ENCODE data around the gene RNF7.
"Not testable (repeated sequence)": the region's sequence is repeated elsewhere in the genome, so short reads cannot be mapped to it uniquely, and the experiment has no call there.

RNF7 gene

DNA sequence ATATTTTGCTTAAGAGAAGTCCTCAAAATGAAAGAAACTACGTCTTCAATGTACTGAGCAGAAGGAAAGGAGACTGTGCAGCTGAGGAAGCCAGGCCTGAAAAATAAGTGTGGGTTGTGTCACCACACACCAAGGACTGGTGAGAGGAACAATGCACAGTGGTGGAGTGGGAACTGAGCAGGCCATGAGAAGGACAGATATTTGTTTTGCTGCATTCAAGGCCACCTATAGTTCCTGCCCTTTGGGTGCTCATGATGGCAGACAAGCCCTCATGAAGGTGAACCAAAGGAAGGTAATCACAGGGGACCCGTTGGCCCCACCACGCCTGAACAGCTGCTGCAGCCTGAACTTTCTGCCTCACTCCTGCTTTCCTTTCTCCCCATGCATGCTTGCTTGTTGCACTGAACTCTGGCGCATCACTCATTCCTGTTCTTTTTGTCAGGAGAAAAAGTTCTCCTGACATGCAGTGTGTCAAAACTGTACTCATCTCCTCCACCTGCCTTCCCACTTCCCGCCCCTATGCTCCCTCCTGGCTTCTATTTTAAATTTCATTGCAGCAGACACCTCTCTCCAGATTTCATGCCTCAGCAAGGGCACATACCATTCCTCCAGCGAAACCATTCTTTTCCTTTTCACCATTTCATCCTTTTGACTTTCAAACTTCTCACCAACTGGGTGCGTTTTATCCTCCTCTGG lies 2.2 kb upstream of the RNF7 start:
- no peak for DNase-seq (ENCODE audit: low read depth)

DNA sequence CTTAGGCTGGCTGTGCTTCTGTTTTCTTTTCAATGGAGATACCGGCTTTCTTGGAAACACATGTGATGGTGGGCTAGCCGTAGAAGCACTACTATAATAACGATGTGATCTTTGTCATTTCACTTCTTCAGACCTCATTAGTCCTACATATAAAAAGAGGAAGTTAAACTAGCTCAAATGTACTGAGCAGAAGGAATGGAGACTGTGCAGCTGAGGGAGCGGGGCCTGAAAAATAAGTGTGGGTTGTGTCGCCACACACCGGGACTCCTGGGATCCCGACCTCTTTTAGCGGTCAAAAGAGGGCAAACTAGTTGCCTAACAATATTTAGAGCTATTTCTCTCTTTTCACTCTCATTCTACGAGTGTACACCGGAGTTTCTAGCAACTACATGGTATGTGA lies 1.0 kb upstream of the RNF7 start:
- no peak for DNase-seq (ENCODE audit: low read depth)

DNA sequence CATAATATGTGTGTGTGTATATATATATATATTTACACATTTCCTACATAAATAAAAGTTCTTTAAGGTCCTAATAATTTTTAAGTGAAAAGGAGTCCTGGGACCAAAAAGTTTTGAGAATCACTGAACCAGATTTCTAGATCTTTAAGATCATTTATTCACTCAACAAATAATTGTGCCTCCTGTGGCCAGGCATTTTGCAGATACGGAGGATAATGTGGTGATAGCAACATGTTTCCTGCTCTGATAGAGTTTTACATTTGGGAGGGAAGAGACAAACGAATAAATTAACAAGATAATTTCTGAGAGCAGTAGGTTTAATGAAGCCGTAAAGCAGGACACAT lies 448 bp upstream of the RNF7 start:
- no peak for DNase-seq (ENCODE audit: low read depth)

DNA sequence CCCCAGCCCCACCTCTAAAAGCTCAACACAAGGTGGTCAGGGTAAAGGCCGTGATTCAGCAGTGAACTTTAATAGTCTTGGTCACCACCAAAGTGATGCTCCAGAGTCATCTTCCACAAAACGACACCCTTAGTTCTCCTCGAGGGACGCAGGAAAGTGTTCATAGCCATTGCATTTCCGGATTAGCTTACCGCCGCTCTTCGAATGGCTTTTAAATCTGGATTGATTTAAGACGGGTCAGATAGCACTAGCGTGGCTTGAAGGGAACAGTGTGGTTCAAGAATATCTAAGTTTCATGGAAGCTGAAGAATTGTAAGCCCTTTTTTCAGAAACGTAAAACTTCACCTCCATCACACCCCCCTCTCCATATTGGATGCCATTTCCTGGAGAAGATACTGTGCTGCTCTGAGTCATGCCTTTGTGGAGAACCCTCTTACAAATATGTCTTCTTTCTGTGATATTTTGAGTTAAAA lies 829 bp downstream of the RNF7 start:
- peak; percentile 22 for DNase-seq (ENCODE audit: low read depth)

DNA sequence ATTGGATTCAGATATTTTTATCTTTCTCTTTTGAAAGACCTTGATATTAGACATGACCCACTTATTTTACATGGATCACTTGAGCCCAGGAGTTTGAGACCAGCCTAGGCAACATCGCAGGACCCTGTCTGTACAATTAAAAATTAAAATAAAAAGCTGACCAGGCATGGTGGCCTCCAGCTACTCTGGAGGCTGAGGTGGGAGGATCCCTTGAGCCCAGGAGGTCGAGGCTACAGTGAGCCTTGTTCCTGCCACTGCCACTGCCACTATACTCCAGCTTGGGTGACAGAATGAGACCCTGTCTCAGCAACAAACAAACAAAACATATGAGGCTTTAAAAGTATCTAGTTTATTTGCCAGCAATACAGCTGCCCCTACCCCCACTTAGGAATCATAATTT lies 1.6 kb downstream of the RNF7 start:
- DNase-seq (ENCODE audit: low read depth), result no peak

DNA sequence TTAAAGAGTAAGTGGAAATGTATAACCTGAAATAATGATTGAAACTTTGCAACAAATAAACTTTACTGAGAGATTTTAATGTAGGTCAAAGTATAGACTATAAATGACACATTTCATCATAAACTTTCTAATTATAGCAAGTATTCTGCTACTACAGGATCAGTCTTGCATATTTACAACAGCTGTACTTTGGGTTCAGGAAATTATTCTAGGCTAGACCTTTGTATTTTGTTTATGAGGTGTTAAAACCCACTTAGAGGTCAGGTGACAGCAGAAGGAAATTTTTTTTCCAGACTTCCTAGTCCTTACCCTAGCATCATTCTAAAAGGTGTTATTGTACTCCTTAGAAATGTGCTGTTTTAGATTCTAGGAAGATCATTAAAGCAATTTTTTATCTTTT lies 2.3 kb downstream of the RNF7 start:
- no peak for DNase-seq (ENCODE audit: low read depth)

DNA sequence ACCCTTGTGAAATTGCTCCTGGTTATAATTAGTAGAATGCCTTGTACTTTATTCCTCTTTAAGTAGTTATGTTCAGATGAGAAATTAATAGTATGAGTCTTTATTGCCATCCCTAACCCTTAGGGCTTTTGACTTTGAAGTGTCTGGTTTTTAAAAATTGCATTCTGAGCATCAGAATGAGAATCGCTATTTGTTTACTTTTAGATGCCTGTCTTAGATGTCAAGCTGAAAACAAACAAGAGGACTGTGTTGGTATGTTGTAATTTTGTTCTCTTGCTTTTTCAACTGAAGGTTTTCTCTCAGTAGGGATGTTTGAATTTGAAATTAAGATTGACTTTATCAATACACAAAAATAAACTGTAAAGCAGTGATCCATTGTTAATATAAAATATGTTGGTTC lies 5.2 kb downstream of the RNF7 start:
- DNase-seq (ENCODE audit: low read depth), result no peak

DNA sequence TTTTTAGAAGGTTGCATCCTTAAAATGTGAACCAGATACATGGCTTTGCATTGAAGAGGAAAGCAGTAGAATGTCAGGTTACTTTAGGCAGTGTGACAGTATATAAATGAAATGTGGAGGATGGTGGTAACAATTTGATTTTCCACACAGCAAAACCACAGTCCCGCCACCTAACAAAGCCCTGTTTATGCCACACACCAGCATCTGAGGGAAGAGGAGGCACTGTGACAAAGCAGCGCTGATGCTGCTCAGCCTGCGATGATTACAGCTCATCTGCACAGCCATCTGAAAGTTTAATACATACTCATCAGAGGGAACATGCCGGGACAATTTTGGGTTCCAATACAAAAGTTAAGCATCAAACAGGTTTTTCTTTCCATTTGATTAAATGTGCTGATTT lies 8.9 kb downstream of the RNF7 start:
- DNase-seq (ENCODE audit: low read depth), result no peak

DNA sequence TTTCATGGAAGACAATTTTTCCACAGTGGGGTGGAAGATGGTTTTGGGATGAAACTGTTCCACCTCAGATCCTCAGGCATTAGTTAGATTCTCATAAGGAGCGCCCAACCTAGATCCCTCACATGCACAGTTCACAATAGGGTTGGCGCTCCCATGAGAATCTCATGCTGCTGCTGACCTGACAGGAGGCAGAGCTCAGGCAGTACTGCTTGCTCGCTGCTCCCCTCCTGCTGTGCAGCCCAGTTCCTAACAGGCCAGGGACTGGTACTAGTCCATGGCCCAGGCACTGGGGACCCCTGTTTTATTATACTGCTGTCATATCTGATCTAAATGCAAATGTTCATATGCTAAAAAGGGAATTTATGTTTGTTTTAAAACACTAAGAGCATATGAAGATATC lies 15.3 kb downstream of the RNF7 start:
- no peak for DNase-seq (ENCODE audit: low read depth)

DNA sequence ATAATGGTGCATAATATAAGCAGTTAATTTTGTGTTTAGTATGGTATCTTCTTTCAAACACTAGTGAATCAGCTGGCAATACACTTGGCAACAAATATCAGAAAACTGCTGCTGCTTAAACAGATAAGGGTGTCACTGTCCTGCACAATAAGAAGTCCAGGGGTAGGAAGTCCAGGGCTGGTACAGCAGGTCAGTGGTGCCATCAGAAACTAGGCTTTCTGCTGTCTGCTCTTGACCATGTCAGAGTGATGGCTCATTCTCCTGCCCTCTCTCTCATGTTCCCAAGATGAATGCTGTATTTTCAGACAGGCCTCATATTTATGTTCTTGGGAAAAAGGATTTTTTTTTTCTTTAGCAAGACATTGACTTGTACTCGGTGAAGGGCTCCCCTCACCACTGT lies 15.9 kb downstream of the RNF7 start:
- DNase-seq (ENCODE audit: low read depth), result no peak

DNA sequence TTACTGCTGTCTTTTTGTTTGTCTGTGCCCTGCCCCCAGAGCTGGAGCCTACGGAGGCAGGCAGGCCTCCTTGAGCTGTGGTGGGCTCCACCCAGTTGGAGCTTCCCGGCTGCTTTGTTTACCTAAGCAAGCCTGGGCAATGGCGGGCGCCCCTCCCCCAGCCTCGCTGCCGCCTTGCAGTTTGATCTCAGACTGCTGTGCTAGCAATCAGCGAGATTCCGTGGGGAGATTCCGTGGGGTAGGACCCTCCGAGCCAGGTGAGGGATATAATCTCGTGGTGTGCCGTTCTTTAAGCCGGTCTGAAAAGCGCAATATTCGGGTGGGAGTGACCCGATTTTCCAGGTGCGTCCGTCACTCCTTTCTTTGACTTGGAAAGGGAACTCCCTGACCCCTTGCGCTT lies 24.5 kb downstream of the RNF7 start:
- DNase-seq (ENCODE audit: low read depth), result not testable (repeated sequence)

DNA sequence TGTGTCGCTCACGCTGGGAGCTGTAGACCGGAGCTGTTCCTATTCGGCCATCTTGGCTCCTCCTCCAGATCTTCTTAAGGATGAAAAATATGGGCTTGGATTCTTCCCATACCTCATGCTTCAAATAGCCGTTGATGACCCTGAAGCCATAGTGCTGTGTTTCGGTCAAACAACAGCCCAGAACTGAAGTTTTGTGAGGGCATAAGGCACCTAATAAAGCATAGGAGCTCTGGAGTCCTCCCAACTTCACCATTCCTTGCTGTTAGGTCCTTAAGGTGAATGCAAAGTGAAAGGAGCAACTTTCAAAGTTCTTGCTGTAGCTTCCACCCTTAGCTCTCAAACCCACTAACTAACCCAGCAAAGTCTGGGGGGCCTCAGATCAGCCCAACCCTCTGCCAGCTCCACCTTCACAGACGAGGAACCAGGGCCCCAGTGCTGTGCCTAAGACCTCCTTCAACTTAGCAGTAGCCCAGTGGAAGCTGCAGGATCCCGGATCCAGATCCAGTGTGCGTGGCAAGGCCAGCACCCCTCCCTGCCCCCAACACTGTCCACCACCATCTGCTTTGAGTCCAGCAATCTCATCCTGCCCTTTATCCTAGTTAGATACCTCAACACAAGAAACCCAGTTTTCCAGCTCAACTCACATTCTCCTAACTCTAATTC lies 25.1 kb downstream of the RNF7 start, which contains the start of gene GRK7:
Gene GRK7, plus strand, starts transcription at position 321 of the 663 bp plus-strand sequence. CDS start 14,877 bp downstream, outside the sequence.
- no peak for DNase-seq (ENCODE audit: low read depth)

DNA sequence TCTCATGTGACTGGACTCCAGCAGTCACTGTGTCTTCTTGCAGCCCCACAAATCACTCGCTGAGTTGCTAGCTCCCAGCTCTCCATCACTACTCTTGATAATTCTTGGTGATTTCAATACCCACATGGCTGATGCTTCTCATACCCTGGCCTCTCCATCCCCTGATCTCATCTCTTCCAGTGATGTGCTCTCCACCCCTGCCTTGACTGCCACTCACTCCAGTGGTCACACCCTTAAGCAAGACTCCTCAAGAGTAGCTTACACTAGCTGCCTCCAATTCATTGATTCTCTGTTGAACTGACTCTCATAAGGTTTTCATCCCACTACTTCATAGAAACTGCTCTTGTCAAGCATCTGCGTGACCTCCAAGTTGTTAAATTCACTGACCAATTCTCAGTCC lies 25.9 kb downstream of the RNF7 start:
- DNase-seq (ENCODE audit: low read depth), result no peak

DNA sequence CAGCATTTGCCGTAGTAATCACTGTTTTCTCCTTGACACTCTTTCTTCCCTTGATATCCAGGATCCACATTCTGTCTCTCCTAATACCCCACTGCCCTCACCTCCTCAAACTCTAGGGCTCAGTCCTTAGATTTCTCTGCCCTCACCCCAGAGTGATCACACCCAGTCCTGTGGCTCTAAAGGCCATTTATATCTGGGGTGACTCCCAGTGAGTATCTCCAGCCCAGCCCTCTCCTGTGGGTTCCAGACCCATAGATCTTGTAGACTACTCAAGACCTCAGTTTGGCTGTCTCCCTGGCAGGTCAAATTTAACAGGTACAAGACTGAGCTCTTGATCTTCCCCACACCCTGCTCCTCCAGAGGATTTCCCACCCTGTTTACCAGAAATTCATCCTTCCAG lies 26.4 kb downstream of the RNF7 start:
- no peak for DNase-seq (ENCODE audit: low read depth)

DNA sequence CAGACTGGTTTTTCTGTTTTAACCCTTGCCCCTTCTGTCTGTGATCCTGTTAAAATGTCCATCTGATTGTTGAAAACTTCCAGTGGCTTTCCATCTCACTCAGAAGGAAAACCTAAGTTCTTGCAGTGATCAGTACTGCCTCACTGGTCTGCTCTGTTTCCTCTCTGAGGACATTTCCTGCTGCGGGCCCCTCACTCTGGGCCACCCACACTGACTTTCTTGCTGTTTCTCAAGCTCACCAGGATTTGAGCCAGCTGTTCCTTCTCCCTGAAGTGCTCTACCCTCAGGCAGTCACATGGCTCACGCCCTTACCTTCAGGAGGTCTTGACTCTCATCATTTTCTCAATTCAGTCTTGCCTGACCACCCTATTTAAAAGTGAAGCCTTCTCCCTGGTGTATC lies 26.9 kb downstream of the RNF7 start:
- no peak for DNase-seq (ENCODE audit: low read depth)

DNA sequence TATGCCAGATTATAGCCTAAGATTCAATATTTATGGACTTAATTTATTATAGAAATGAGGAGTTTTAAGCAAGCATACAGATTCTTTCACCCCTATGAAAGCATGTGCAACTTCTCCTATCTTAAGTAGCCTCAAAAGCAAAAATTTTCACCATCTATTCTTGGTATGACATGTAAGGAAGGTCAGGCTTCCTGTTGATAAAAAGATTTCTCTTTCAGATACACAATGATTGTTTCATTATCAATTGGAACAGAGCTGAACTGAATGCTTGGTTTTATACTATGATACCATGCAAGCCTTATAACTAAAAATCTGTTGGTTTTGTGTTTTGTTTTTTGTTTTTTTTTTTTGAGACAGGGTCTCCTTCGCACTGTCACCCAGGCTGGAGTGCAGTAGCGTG lies 29.0 kb downstream of the RNF7 start:
- DNase-seq (ENCODE audit: low read depth), result no peak

DNA sequence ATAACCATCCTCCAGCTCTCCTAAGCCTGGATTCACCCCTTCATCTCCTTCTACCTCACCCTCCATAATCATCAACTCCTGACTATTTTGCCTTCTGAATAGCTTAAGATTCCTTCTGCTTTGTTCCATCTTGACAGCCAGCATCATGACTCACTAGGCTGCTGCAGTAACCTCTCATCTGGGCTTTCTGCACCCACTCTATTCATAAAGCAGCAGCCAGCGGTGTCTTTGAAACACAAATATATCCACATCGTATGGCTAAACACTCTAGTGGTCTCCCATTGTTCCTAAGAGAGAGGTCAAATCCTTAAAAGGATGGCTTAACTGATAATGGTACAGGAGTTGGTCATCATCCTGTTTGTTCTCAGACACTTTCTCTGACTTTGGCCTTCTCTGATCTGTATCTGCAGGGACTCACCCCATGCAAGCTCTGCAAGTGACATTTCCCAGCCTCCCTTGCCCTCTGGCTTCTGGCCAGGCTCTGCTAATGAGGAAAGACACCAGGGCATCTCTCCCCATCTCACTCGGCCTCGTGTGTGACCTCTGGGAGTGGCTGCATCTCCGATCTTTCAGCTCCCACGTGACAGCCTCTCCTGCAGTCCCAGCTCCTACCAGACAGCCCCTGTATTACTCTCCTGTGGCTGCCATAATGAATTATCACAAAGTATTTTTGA lies 31.3 kb downstream of the RNF7 start:
- no peak for DNase-seq (ENCODE audit: low read depth)

DNA sequence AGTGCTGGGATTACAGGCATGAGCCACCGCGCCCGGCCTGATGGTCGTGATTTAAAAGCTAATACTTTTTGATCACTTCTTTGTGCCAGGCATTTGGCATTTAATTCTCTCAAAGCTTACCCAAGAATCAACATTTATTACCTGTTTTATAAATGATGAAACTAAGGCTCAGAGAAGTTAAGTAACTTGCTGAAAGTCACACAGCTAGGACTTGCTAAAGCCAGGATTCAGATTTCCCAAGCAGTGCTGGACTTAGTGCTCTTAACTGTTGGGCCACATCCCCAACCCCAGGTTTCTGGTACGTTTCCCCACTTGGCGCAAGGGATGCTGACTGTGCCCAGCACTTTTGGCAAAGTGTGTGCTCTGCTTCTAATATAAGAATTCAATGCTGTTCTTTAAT lies 35.6 kb downstream of the RNF7 start:
- DNase-seq (ENCODE audit: low read depth), result no peak

DNA sequence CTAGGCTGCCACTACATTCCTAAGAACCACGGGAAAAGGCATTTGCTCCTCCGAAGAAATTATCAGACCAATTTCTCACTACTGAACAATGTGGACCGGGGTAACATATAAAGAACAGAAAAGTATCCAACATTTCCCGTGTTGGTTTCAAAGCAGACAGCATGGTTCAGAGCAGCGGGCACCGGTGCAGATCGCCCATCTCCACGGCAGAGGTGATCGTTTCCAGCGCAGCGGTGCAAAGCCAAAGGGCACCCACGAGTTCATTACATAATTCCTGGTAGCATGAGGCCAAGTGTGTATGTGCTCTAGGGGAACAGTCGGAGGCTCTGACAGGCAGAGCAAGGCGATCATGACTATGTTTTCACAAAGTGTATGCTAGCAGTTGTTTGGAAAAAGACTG lies 38.3 kb downstream of the RNF7 start:
- no peak for DNase-seq (ENCODE audit: low read depth)

DNA sequence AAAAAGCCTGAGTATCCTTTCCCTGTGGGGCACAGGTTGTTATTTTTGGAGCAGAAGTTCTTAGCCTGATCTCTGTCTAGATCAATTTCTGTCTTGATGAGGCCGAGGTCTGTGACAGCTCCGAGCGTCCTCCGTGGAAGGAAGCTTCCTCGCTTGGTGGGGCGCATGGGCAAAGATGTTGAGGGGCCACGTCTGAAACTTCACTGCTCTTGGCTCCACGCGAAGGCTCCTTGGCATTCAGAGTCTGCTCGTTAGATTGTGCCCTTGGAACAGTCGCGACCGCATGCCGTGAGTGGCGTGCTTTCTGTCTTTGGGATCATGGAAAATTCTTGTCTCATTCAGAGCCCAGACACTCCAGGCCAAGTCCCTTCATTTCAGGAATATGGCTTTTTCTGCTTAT lies 38.8 kb downstream of the RNF7 start:
- DNase-seq (ENCODE audit: low read depth), result no peak

DNA sequence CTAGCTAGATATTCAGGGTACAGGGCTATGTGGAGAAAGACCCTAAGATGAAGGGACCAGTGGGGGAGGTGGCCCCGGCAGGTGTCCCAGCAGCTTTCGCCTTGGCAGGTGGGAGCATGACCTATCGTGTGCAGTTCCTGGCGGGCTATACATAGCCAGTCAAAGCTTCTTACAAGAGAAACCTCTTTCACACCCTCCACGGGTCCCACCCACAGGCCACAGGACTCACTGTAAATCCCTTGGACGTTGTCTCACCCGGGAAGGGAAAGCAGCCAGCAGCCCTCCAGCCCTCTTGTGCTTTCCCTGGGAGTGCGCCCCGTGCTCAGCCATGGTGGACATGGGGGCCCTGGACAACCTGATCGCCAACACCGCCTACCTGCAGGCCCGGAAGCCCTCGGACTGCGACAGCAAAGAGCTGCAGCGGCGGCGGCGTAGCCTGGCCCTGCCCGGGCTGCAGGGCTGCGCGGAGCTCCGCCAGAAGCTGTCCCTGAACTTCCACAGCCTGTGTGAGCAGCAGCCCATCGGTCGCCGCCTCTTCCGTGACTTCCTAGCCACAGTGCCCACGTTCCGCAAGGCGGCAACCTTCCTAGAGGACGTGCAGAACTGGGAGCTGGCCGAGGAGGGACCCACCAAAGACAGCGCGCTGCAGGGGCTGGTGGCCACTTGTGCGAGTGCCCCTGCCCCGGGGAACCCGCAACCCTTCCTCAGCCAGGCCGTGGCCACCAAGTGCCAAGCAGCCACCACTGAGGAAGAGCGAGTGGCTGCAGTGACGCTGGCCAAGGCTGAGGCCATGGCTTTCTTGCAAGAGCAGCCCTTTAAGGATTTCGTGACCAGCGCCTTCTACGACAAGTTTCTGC lies 40.1 kb downstream of the RNF7 start:
- DNase-seq (ENCODE audit: low read depth), result no peak

DNA sequence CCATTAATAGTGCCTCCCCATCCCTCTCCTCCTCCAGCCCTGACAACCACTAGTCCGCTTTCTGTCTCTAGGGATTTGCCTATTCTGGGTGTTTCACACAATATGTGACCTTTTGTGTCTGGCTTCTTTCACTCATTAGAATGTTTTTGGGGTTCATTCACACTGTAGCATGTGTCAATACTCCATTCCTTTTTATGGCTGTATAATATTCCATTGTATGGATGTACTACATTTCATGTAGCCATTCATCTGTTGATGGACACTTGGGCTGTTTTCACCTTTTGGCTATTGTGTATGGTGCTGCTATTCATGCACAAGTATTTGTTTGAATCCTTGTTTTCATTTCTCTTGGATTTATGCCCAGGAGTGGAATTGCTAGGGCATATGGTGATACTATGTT lies 41.6 kb downstream of the RNF7 start:
- DNase-seq (ENCODE audit: low read depth), result no peak
